IMR-90 (cell line): Measurements from ENCODE around the gene FBXO33. TPM values are rescaled to one million over a fixed set of nuclear protein-coding genes. Genes with fewer than 3 reads are reported as not detected.

Source experiments
- ATAC-seq: fragments of 200-7000 bp; cut with Tn5 transposase; 2 replicates; pipeline ENCODE4 v1.9.1; 2020; ENCODE audit warnings: low read depth, mild to moderate bottlenecking, moderate library complexity
- BruUV-seq: library from RNA; stranded (reverse); fragments of 400-500 nt; replicated peaks from 2 replicates; lab custom pipeline; 2021; lab: Mats Ljungman, UMichigan
- CTCF ChIA-PET: fragments of 300-600 bp; formaldehyde crosslinking; extraction: SDS; loops from one replicate; lab custom pipeline; 2021; ENCODE audit warnings: antibody characterized with exemption; lab: Yijun Ruan, JAX
- POLR2A ChIA-PET: fragments of 300-600 bp; sonication (Branson Sonifier 250); formaldehyde crosslinking; loops from one replicate; lab custom pipeline; 2022; ENCODE audit warnings: antibody characterized with exemption; ENCODE audit not compliant: unreplicated experiment; lab: Charles Lee
- DNase-seq: peaks from one replicate; pipeline ENCODE4 v3.0.0; 2013
- H2AFZ ChIP-seq: replicated peaks from 2 replicates; pipeline ENCODE3; 2013; ENCODE audit warnings: low read length, mild to moderate bottlenecking; ENCODE audit not compliant: poor library complexity
- H2AK5ac ChIP-seq: 2 replicates; pipeline ENCODE4 v1.6.1; 2013; ENCODE audit warnings: low read depth, low read length, inconsistent platforms
- H2AK9ac ChIP-seq: replicated peaks from 2 replicates; pipeline ENCODE3; 2013; ENCODE audit warnings: mild to moderate bottlenecking, low read depth, low read length, moderate library complexity; ENCODE audit not compliant: poor library complexity
- H2BK120ac ChIP-seq: 2 replicates; pipeline ENCODE4 v1.6.1; 2013; ENCODE audit warnings: low read depth, low read length, inconsistent platforms
- H2BK15ac ChIP-seq: 3 replicates; pipeline ENCODE4 v1.6.1; 2013; ENCODE audit warnings: low read depth, low read length, inconsistent platforms
- H2BK20ac ChIP-seq: 2 replicates; pipeline ENCODE4 v1.6.1; 2013; ENCODE audit warnings: low read depth, mild to moderate bottlenecking, inconsistent platforms, low read length, moderate library complexity
- H2BK5ac ChIP-seq: 2 replicates; pipeline ENCODE4 v1.6.1; 2013; ENCODE audit warnings: mild to moderate bottlenecking, low read depth, low read length, inconsistent platforms; ENCODE audit not compliant: poor library complexity, severe bottlenecking
- H3K14ac ChIP-seq: replicated peaks from 2 replicates; pipeline ENCODE4 v1.6.1; 2013; ENCODE audit warnings: low read depth, low read length, inconsistent platforms
- H3K18ac ChIP-seq: 2 replicates; pipeline ENCODE4 v1.6.1; 2013; ENCODE audit warnings: low read depth, low read length, control low read depth
- H3K23ac ChIP-seq: 2 replicates; pipeline ENCODE4 v1.6.1; 2013; ENCODE audit warnings: low read depth, low read length, inconsistent platforms
- H3K27ac ChIP-seq: 2 replicates; pipeline ENCODE4 v1.5.1; 2013; ENCODE audit warnings: mild to moderate bottlenecking, control low read depth, low read length; ENCODE audit not compliant: insufficient read depth
- H3K27me3 ChIP-seq: 2 replicates; pipeline ENCODE4 v1.6.1; 2013; ENCODE audit warnings: low read length; ENCODE audit not compliant: control insufficient read depth, insufficient read depth
- H3K36me3 ChIP-seq: 2 replicates; pipeline ENCODE4 v1.6.1; 2013; ENCODE audit warnings: low read length, mixed read lengths; ENCODE audit not compliant: control insufficient read depth, insufficient read depth
- H3K4ac ChIP-seq: 2 replicates; pipeline ENCODE4 v1.6.1; 2013; ENCODE audit warnings: low read depth, low read length, inconsistent platforms
- H3K4me1 ChIP-seq: 2 replicates; pipeline ENCODE4 v1.6.1; 2013; ENCODE audit warnings: low read length, mixed read lengths; ENCODE audit not compliant: control insufficient read depth, insufficient read depth
- H3K4me2 ChIP-seq: 2 replicates; pipeline ENCODE4 v1.6.1; 2013; ENCODE audit warnings: low read depth, mild to moderate bottlenecking, control low read depth, low read length, moderate library complexity
- H3K4me3 ChIP-seq: 2 replicates; pipeline ENCODE4 v1.5.1; 2013; ENCODE audit warnings: low read depth, mild to moderate bottlenecking, control low read depth, low read length, moderate library complexity; ENCODE audit not compliant: insufficient read depth
- H3K56ac ChIP-seq: 2 replicates; pipeline ENCODE4 v1.6.1; 2013; ENCODE audit warnings: low read length, inconsistent platforms; ENCODE audit not compliant: insufficient read depth; ENCODE audit errors: extremely low read depth
- H3K79me1 ChIP-seq, 2 experiments: 2 replicates each; pipeline ENCODE4 v1.6.1; 2013; ENCODE audit warnings: low read length in 2 of 2, inconsistent platforms in 1 of 2, low read depth in 1 of 2
- H3K9ac ChIP-seq: 2 replicates; pipeline ENCODE4 v1.6.1; 2013; ENCODE audit warnings: low read depth, low read length, control low read depth
- H3K9me1 ChIP-seq: 2 replicates; pipeline ENCODE4 v1.6.1; 2013; ENCODE audit warnings: low read length, inconsistent platforms; ENCODE audit not compliant: insufficient read depth
- H3K9me3 ChIP-seq: 2 replicates; pipeline ENCODE4 v1.6.1; 2013; ENCODE audit warnings: low read length; ENCODE audit not compliant: control insufficient read depth, insufficient read depth
- H4K20me1 ChIP-seq: 2 replicates; pipeline ENCODE4 v1.6.1; 2013; ENCODE audit warnings: low read length, inconsistent platforms; ENCODE audit not compliant: insufficient read depth
- H4K5ac ChIP-seq: 2 replicates; pipeline ENCODE4 v1.6.1; 2013; ENCODE audit warnings: mild to moderate bottlenecking, low read depth, low read length, control low read depth
- H4K8ac ChIP-seq, 2 experiments: 2 replicates each; pipeline ENCODE4 v1.6.1; 2013; ENCODE audit warnings: low read depth in 2 of 2, low read length in 2 of 2, control low read depth in 1 of 2, inconsistent platforms in 1 of 2
- H4K91ac ChIP-seq: 2 replicates; pipeline ENCODE4 v1.6.1; 2013; ENCODE audit warnings: low read depth, low read length, inconsistent platforms; ENCODE audit not compliant: insufficient read depth
- BHLHE40 ChIP-seq: fragments of 150-350 bp; IDR thresholded peaks from 2 replicates; pipeline ENCODE4 v1.6.1; 2016; ENCODE audit warnings: mild to moderate bottlenecking, low read depth, low read length
- CEBPB ChIP-seq: IDR thresholded peaks from 2 replicates; pipeline ENCODE4 v1.6.1; 2012; ENCODE audit warnings: low read depth, low read length, improper control_type of control experiment
- CHD1 ChIP-seq: IDR thresholded peaks from 2 replicates; pipeline ENCODE4 v1.6.1; 2012; ENCODE audit warnings: low read depth, low read length, improper control_type of control experiment
- FOS ChIP-seq: fragments of 150-350 bp; IDR thresholded peaks from 2 replicates; pipeline ENCODE4 v1.6.1; 2016; ENCODE audit warnings: low read depth, low read length
- MAFK ChIP-seq: IDR thresholded peaks from 2 replicates; pipeline ENCODE4 v1.6.1; 2012; ENCODE audit warnings: low read depth, low read length, improper control_type of control experiment
- NFE2L2 ChIP-seq: fragments of 150-350 bp; IDR thresholded peaks from 2 replicates; pipeline ENCODE4 v1.6.1; 2016; ENCODE audit warnings: low read depth, mild to moderate bottlenecking, low read length
- POLR2A ChIP-seq: IDR thresholded peaks from 2 replicates; pipeline ENCODE4 v1.6.1; 2012; ENCODE audit warnings: mild to moderate bottlenecking, low read depth, low read length
- RAD21 ChIP-seq: IDR thresholded peaks from 2 replicates; pipeline ENCODE4 v1.6.1; 2012; ENCODE audit warnings: low read length, improper control_type of control experiment
- RCOR1 ChIP-seq: IDR thresholded peaks from 2 replicates; pipeline ENCODE4 v1.6.1; 2012; ENCODE audit warnings: mild to moderate bottlenecking, low read length, improper control_type of control experiment; ENCODE audit not compliant: insufficient replicate concordance
- RFX5 ChIP-seq: IDR thresholded peaks from 2 replicates; pipeline ENCODE4 v1.8.0; 2012; ENCODE audit warnings: low read depth, mild to moderate bottlenecking, low read length, moderate library complexity
- SMC3 ChIP-seq: fragments of 150-350 bp; IDR thresholded peaks from 2 replicates; pipeline ENCODE4 v1.6.1; 2016; ENCODE audit warnings: low read depth, mild to moderate bottlenecking, antibody characterized with exemption, low read length, moderate library complexity
- WGBS, 2 experiments: methylation state at CpG; one replicate each; pipeline versions ENCODE4 v1.1.5 to v1.1.7; 2013; ENCODE audit warnings: missing lambda C conversion rate in 2 of 2; ENCODE audit not compliant: insufficient read length in 1 of 2; ENCODE audit errors: extremely low coverage in 2 of 2; 5-methylcytosine and 5-hydroxymethylcytosine counted together
- dilution Hi-C: fragments of 300-500 bp; cut with HindIII; formaldehyde crosslinking; loops from one replicate; pipeline ENCODE4 v1.14.3; 2018; ENCODE audit warnings: low sequenced_read_pairs; ENCODE audit not compliant: unreplicated experiment
- in situ Hi-C: fragments of 300-500 bp; cut with MboI; formaldehyde crosslinking; loops from 3 replicates; pipeline ENCODE4 v1.14.3; 2019; ENCODE audit warnings: low sequenced_read_pairs, inconsistent platforms, mixed read lengths
- intact Hi-C: fragments of 100-400 bp; cut with micrococcal nuclease; formaldehyde crosslinking; loops from 2 replicates; pipeline ENCODE4 v1.10.0; 2022
- polyA plus RNA-seq, 3 experiments: library from polyadenylated mRNA; depleted of rRNA; stranded (reverse); fragments of >200 nt; gene quantifications; 2 replicates each; pipeline ENCODE4 v1.2.3, GENCODE V29; 2012; ENCODE audit warnings: low replicate concordance in 1 of 3
- total RNA-seq: library from RNA; depleted of rRNA; stranded (reverse); fragments of >200 nt; gene quantifications from 2 replicates; pipeline ENCODE4 v1.2.3, GENCODE V29; 2012
- TF ChIP-seq, protein P1 (sequence below): conservative IDR thresholded peaks from 2 replicates; pipeline ENCODE4 v1.5.1; 2012; ENCODE audit warnings: mild to moderate bottlenecking, low read depth, low read length, improper control_type of control experiment
- TF ChIP-seq, protein P2 (sequence below): fragments of 150-350 bp; IDR thresholded peaks from 2 replicates; pipeline ENCODE4 v1.6.1; 2017; ENCODE audit warnings: mild to moderate bottlenecking, antibody characterized with exemption, low read length, low read depth
- TF ChIP-seq, protein P3 (sequence below): fragments of 150-350 bp; IDR thresholded peaks from 2 replicates; pipeline ENCODE4 v1.6.1; 2016; ENCODE audit warnings: low read depth, mild to moderate bottlenecking, low read length, moderate library complexity, borderline replicate concordance

Gene FBXO33
- total and polyA plus RNA-seq, 2 of the 4 experiments (the other 2 are of a cell fraction) = 7.6 to 10.0 TPM

DNA sequence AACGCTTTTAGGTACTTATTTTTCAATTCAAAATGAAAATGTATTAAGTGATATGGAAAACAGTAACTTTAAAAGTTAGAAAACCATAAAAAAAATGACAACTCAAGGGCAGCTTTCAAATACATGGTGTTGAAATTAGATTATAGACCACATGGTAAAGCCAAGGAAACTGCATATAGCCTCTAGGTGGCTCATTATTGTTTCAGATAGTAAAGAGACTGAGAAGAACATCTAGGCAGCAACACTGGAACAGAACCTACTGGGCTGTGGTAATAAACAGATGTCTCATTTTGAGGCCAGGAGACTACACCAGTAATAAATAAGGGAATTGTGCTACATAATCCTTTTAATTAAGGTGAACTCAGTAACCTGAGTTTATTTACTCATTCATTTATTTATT is 13.0 kb downstream of the FBXO33 start:
- ChIA-PET CTCF (interaction anchor here (0.6 kb wide), 1 partner anchor 233 kb away, joined by 4 read pairs; no protein-coding TSS in a partner anchor), POLR2A (no interaction called here)
- Histone ChIP-seq H3K79me1 (peaks cover 21 to 29% of the 10 kb centered on the region in 2 experiments), H2BK120ac (no peak overlapping the region), H3K18ac (no peak overlapping the region), H2AFZ (no peak overlapping the region), H2BK20ac (no peak overlapping the region), H3K23ac (no peak overlapping the region), H4K20me1 (no peaks in the 10 kb centered on the region; the same call in 1 of the 2 replicates), H3K9me1 (peaks cover 6% of the 10 kb centered on the region; the same call in 1 of the 2 replicates), H3K4me2 (no peak overlapping the region), H3K56ac (no peak overlapping the region), H2BK5ac (no peak overlapping the region), H3K9me3 (peaks cover 7% of the 10 kb centered on the region), H3K14ac (no peak overlapping the region), H2BK15ac (no peak overlapping the region), H3K4ac (no peak overlapping the region), H3K36me3 (peaks cover 2% of the 10 kb centered on the region), H3K4me3 (no peak overlapping the region), H4K5ac (no peak overlapping the region), H4K8ac (no peak overlapping the region), H3K4me1 (no peaks in the 10 kb centered on the region), H3K9ac (no peak overlapping the region), H4K91ac (no peak overlapping the region), H2AK5ac (no peak overlapping the region), H3K27ac (no peak overlapping the region), H2AK9ac (no peak overlapping the region), H3K27me3 (no peaks in the 10 kb centered on the region)
- dilution Hi-C loops (no loop called here), in situ Hi-C loops (no loop called here), intact Hi-C loops (no loop called here)
- no CpG with 5 or more reads among the region's 1 CpG for WGBS, 2 experiments
- ATAC-seq = no peak
- DNase-seq = no peak
- TF ChIP-seq CHD1 (no peak), BHLHE40 (no peak), CEBPB (no peak), RAD21 (no peak), NFE2L2 (no peak), RFX5 (no peak), SMC3 (no peak), RCOR1 (no peak), MAFK (no peak), POLR2A (no peak), FOS (no peak)
- TF ChIP-seq, protein P1, sequence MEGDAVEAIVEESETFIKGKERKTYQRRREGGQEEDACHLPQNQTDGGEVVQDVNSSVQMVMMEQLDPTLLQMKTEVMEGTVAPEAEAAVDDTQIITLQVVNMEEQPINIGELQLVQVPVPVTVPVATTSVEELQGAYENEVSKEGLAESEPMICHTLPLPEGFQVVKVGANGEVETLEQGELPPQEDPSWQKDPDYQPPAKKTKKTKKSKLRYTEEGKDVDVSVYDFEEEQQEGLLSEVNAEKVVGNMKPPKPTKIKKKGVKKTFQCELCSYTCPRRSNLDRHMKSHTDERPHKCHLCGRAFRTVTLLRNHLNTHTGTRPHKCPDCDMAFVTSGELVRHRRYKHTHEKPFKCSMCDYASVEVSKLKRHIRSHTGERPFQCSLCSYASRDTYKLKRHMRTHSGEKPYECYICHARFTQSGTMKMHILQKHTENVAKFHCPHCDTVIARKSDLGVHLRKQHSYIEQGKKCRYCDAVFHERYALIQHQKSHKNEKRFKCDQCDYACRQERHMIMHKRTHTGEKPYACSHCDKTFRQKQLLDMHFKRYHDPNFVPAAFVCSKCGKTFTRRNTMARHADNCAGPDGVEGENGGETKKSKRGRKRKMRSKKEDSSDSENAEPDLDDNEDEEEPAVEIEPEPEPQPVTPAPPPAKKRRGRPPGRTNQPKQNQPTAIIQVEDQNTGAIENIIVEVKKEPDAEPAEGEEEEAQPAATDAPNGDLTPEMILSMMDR = no peak
- TF ChIP-seq, protein P2, sequence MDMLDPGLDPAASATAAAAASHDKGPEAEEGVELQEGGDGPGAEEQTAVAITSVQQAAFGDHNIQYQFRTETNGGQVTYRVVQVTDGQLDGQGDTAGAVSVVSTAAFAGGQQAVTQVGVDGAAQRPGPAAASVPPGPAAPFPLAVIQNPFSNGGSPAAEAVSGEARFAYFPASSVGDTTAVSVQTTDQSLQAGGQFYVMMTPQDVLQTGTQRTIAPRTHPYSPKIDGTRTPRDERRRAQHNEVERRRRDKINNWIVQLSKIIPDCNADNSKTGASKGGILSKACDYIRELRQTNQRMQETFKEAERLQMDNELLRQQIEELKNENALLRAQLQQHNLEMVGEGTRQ = no peak
- TF ChIP-seq, protein P3, sequence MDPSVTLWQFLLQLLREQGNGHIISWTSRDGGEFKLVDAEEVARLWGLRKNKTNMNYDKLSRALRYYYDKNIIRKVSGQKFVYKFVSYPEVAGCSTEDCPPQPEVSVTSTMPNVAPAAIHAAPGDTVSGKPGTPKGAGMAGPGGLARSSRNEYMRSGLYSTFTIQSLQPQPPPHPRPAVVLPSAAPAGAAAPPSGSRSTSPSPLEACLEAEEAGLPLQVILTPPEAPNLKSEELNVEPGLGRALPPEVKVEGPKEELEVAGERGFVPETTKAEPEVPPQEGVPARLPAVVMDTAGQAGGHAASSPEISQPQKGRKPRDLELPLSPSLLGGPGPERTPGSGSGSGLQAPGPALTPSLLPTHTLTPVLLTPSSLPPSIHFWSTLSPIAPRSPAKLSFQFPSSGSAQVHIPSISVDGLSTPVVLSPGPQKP = no peak
- no TSS peak for BruUV-seq
